ENCODE results near the gene IL11. TPM values are rescaled to one million over a fixed set of nuclear protein-coding genes. Genes with fewer than 3 reads are reported as not detected.
A peak's percentile ranks its signal among the peaks of the same experiment; 100 is the strongest.

The IL11 gene
- total and polyA plus RNA-seq, 2 donors (not counting 1 experiment from before 2014, with no cell fraction given), result 0.66 to 1.2 TPM

DNA sequence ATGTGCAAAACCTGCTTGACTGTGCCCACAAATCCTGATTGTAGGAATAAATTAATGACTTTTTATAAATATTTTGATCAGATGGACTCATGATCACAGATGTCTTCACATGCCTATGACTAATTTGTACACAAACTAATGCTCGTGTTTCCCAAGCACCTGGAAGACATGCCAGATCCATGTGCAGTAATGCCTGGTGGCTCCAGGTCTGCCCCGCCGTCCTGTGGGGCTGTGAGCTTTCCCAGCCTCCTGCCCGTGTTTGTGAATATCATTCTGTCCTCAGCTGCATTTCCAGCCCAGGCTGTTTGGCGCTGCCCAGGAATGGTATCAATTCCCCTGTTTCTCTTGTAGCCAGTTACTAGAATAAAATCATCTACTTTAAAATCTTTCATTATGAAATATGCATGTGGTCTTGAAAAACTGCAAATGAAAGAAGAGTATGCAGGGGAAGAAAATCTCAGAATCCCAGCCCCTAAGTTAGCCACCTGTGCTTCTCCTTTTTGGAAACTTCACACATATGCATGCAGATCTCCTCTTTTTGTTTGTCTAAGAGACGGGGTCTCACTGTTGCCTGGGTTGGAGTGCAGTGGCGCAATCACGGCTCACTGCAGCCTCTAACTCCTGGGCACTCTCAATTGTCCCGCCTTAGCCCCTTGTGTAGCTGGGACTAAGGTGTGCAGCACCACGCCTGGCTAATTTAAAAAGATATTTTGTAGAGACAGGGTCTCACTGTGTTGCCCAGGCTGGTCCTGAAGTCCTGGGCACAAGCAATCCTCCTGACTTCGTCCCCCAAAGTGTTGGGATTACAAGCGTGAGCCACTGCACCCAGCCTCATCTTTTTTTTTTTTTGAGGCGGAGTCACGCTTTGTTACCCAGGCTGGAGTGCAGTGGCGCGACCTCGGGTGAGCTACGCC is 21.7 kb upstream of the IL11 start:
- Histone ChIP-seq H3K4me3 (replicated peaks in 1 of 4; ENCODE audit: control extremely low read depth in 1 of 4, insufficient read depth in 1 of 4, low read depth in 3 of 4, low read length in 4 of 4) (no peak overlapping the region), H3K79me2 (ENCODE audit: control insufficient read depth, insufficient read depth, low read length) (peaks cover 33% of the 10 kb centered on the region), H4K20me1 (ENCODE audit: control insufficient read depth, extremely low read depth, insufficient read depth, low read length) (peaks cover 3% of the 10 kb centered on the region), H3K27ac (ENCODE audit: insufficient read depth, low read length) (no peak overlapping the region), H2AFZ (ENCODE audit: low read length) (no peak overlapping the region), H3K36me3 (ENCODE audit: control insufficient read depth, insufficient read depth, low read length) (peaks cover 29% of the 10 kb centered on the region), H3K9me3 (ENCODE audit: control insufficient read depth, insufficient read depth, low read depth, low read length) (no peaks in the 10 kb centered on the region), H3K27me3 (ENCODE audit: control insufficient read depth, insufficient read depth, low read length) (no peaks in the 10 kb centered on the region), H3K9ac (ENCODE audit: insufficient read depth, low read length) (no peak overlapping the region), H3K4me2 (ENCODE audit: extremely low read depth, insufficient read depth, low read length) (no peak overlapping the region), H3K4me1 (ENCODE audit: control insufficient read depth, extremely low read depth, insufficient read depth, low read length) (peaks cover 18% of the 10 kb centered on the region)
- DNase-seq (ENCODE audit: low read depth in 2 of 2), result peak in 1 of 2 donors; percentile 32
- TF ChIP-seq, protein P1, sequence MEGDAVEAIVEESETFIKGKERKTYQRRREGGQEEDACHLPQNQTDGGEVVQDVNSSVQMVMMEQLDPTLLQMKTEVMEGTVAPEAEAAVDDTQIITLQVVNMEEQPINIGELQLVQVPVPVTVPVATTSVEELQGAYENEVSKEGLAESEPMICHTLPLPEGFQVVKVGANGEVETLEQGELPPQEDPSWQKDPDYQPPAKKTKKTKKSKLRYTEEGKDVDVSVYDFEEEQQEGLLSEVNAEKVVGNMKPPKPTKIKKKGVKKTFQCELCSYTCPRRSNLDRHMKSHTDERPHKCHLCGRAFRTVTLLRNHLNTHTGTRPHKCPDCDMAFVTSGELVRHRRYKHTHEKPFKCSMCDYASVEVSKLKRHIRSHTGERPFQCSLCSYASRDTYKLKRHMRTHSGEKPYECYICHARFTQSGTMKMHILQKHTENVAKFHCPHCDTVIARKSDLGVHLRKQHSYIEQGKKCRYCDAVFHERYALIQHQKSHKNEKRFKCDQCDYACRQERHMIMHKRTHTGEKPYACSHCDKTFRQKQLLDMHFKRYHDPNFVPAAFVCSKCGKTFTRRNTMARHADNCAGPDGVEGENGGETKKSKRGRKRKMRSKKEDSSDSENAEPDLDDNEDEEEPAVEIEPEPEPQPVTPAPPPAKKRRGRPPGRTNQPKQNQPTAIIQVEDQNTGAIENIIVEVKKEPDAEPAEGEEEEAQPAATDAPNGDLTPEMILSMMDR (conservative IDR thresholded peaks at IDR 0.05 in 1 of 2, IDR thresholded peaks at IDR 0.05 in 1 of 2; ENCODE audit: low read depth in 1 of 2, low read length in 2 of 2), result no peak
- TF ChIP-seq EZH2 (IDR thresholded peaks at IDR 0.05; ENCODE audit: low read length, missing control alignments), result no peak

DNA sequence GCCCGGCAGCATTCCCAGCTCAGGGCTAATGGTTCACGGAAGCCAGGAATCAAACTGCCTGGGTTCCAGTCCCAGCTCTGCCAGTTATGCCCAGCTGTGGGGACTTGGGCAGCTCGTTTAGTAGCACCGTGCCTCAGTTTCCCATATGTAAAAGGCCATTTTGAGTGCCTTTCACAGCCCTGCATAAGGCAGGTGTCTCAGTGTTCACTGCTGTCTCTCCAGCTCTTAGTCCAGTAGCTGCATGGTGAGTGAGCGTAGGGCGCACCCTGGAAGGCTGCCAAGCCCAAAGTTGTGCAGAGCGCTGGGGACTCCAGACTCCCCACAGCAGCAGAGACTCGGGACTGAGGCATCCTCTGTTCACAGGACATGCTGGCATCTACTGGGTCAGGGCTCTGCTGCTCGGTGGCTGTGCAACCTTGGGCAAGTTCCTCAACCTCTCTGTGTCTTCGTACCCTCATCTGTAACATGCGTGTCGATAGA is 21.0 kb upstream of the IL11 start:
- Histone ChIP-seq H3K4me2 (ENCODE audit: extremely low read depth, insufficient read depth, low read length) (no peak overlapping the region), H3K79me2 (ENCODE audit: control insufficient read depth, insufficient read depth, low read length) (peaks cover 41% of the 10 kb centered on the region), H3K9ac (ENCODE audit: insufficient read depth, low read length) (no peak overlapping the region), H3K4me3 (replicated peaks in 1 of 4; ENCODE audit: control extremely low read depth in 1 of 4, insufficient read depth in 1 of 4, low read depth in 3 of 4, low read length in 4 of 4) (no peak overlapping the region), H2AFZ (ENCODE audit: low read length) (no peak overlapping the region), H4K20me1 (ENCODE audit: control insufficient read depth, extremely low read depth, insufficient read depth, low read length) (peaks cover 3% of the 10 kb centered on the region), H3K9me3 (ENCODE audit: control insufficient read depth, insufficient read depth, low read depth, low read length) (no peaks in the 10 kb centered on the region), H3K27ac (ENCODE audit: insufficient read depth, low read length) (no peak overlapping the region), H3K4me1 (ENCODE audit: control insufficient read depth, extremely low read depth, insufficient read depth, low read length) (peaks cover 18% of the 10 kb centered on the region), H3K27me3 (ENCODE audit: control insufficient read depth, insufficient read depth, low read length) (no peaks in the 10 kb centered on the region), H3K36me3 (ENCODE audit: control insufficient read depth, insufficient read depth, low read length) (peaks cover 29% of the 10 kb centered on the region)
- no peak for TF ChIP-seq EZH2 (IDR thresholded peaks at IDR 0.05; ENCODE audit: low read length, missing control alignments)
- TF ChIP-seq, protein P1 (conservative IDR thresholded peaks at IDR 0.05 in 1 of 2, IDR thresholded peaks at IDR 0.05 in 1 of 2; ENCODE audit: low read depth in 1 of 2, low read length in 2 of 2), result no peak
- DNase-seq (ENCODE audit: low read depth in 2 of 2), result no peak

DNA sequence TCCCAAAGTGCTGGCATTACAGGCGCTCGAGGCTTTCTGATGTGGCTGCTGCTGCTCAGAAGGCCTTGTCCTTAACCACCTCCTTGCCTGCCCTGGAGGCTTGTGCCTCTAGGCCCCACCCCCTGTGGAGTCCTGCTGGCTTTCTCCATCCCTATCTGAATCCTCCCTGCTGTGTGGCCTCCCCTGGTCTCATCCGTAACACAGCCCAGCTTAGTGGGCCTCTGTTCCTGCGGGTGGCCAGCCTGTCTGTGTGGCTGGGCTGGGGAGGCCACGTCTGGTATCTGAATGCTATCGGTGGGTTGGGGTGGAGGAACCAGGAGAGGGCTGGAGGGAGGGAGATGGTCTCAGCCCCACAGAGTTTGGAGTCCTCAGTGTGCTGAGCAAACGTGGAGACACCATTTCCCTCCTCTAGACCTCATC is 20.2 kb upstream of the IL11 start:
- H3K4me1 ChIP-seq (ENCODE audit: control insufficient read depth, extremely low read depth, insufficient read depth, low read length), result peaks cover 18% of the 10 kb centered on the region
- no peak overlapping the region for H2AFZ ChIP-seq (ENCODE audit: low read length)
- DNase-seq (ENCODE audit: low read depth in 2 of 2), result no peak
- H3K27me3 ChIP-seq (ENCODE audit: control insufficient read depth, insufficient read depth, low read length), result no peaks in the 10 kb centered on the region
- TF ChIP-seq, protein P1 (conservative IDR thresholded peaks at IDR 0.05 in 1 of 2, IDR thresholded peaks at IDR 0.05 in 1 of 2; ENCODE audit: low read depth in 1 of 2, low read length in 2 of 2), result no peak
- TF ChIP-seq EZH2 (IDR thresholded peaks at IDR 0.05; ENCODE audit: low read length, missing control alignments), result no peak
- H3K4me2 ChIP-seq (ENCODE audit: extremely low read depth, insufficient read depth, low read length), result no peak overlapping the region
- H3K9ac ChIP-seq (ENCODE audit: insufficient read depth, low read length), result no peak overlapping the region
- no peak overlapping the region for H3K27ac ChIP-seq (ENCODE audit: insufficient read depth, low read length)
- H3K79me2 ChIP-seq (ENCODE audit: control insufficient read depth, insufficient read depth, low read length), result peaks cover 46% of the 10 kb centered on the region
- peaks cover 3% of the 10 kb centered on the region for H4K20me1 ChIP-seq (ENCODE audit: control insufficient read depth, extremely low read depth, insufficient read depth, low read length)
- no peaks in the 10 kb centered on the region for H3K9me3 ChIP-seq (ENCODE audit: control insufficient read depth, insufficient read depth, low read depth, low read length)
- H3K36me3 ChIP-seq (ENCODE audit: control insufficient read depth, insufficient read depth, low read length), result peaks cover 29% of the 10 kb centered on the region
- no peak overlapping the region for H3K4me3 ChIP-seq (replicated peaks in 1 of 4; ENCODE audit: control extremely low read depth in 1 of 4, insufficient read depth in 1 of 4, low read depth in 3 of 4, low read length in 4 of 4)

Measured in fibroblast of lung (primary cell).